GM23248 (cell line): ENCODE measurements around the gene ARHGAP24. TPM values are rescaled to one million over a fixed set of nuclear protein-coding genes. Genes with fewer than 3 reads are reported as not detected.
A peak's percentile ranks its signal among the peaks of the same experiment; 100 is the strongest.
"Not testable (repeated sequence)": the region's sequence is repeated elsewhere in the genome, so short reads cannot be mapped to it uniquely, and the experiment has no call there.

ENCODE experiments used
- DNase-seq: peaks from one replicate; pipeline ENCODE4 v3.0.0-alpha.2; 2015
- H2AFZ ChIP-seq: fragments of 200-600 bp; sonication (generic); 2 replicates; pipeline ENCODE4 v1.6.1; 2016; ENCODE audit warnings: antibody characterized with exemption
- H3F3A ChIP-seq: fragments of 200-600 bp; sonication (generic); 2 replicates; pipeline ENCODE4 v1.6.1; 2016; ENCODE audit warnings: mild to moderate bottlenecking, antibody characterized with exemption, mixed run types; ENCODE audit not compliant: insufficient read depth
- H3K27ac ChIP-seq: fragments of 200-600 bp; sonication (generic); 2 replicates; pipeline ENCODE4 v1.5.1; 2016; ENCODE audit warnings: mild to moderate bottlenecking
- H3K27me3 ChIP-seq: fragments of 200-600 bp; sonication (generic); replicated peaks from 2 replicates; pipeline ENCODE4 v1.6.1; 2016; ENCODE audit warnings: mild to moderate bottlenecking; ENCODE audit not compliant: insufficient read depth
- H3K36me3 ChIP-seq: fragments of 200-600 bp; sonication (generic); 2 replicates; pipeline ENCODE4 v1.6.1; 2016; ENCODE audit warnings: low read depth, mild to moderate bottlenecking
- H3K4me1 ChIP-seq: fragments of 200-600 bp; sonication (generic); 2 replicates; pipeline ENCODE4 v1.6.1; 2016; ENCODE audit warnings: mild to moderate bottlenecking; ENCODE audit not compliant: insufficient read depth
- H3K4me2 ChIP-seq: fragments of 200-600 bp; sonication (generic); one replicate; pipeline ENCODE4 v1.6.1; 2016; ENCODE audit warnings: mild to moderate bottlenecking; ENCODE audit not compliant: unreplicated experiment
- H3K4me3 ChIP-seq: fragments of 200-600 bp; sonication (generic); 2 replicates; pipeline ENCODE4 v1.5.1; 2016; ENCODE audit warnings: mild to moderate bottlenecking
- H3K79me2 ChIP-seq: fragments of 200-600 bp; sonication (generic); 2 replicates; pipeline ENCODE4 v1.6.1; 2016; ENCODE audit warnings: mild to moderate bottlenecking; ENCODE audit not compliant: insufficient read depth
- H3K9ac ChIP-seq: fragments of 200-600 bp; sonication (generic); 2 replicates; pipeline ENCODE4 v1.6.1; 2016; ENCODE audit warnings: mild to moderate bottlenecking
- H3K9me2 ChIP-seq: fragments of 200-600 bp; sonication (generic); 2 replicates; pipeline ENCODE4 v1.6.1; 2016; ENCODE audit warnings: mixed run types, mild to moderate bottlenecking, moderate library complexity; ENCODE audit not compliant: insufficient read depth
- H3K9me3 ChIP-seq: fragments of 200-600 bp; sonication (generic); one replicate; pipeline ENCODE4 v1.6.1; 2017; ENCODE audit warnings: low read depth
- H4K20me1 ChIP-seq: fragments of 200-600 bp; sonication (generic); 2 replicates; pipeline ENCODE4 v1.6.0; 2016; ENCODE audit not compliant: insufficient read depth
- EZH2 ChIP-seq: fragments of 200-600 bp; sonication (generic); IDR thresholded peaks from 2 replicates; pipeline ENCODE4 v1.6.1; 2018; ENCODE audit warnings: antibody characterized with exemption, mild to moderate bottlenecking; ENCODE audit not compliant: insufficient read depth, poor library complexity, severe bottlenecking
- EZH2phosphoT487 ChIP-seq: fragments of 200-600 bp; sonication (generic); IDR thresholded peaks from 2 replicates; pipeline ENCODE4 v1.6.1; 2018; ENCODE audit warnings: antibody characterized with exemption, moderate library complexity, mild to moderate bottlenecking, low read depth; ENCODE audit not compliant: insufficient read depth
- WGBS, 2 experiments: methylation state at CpG; one replicate each; pipeline ENCODE4 v1.1.6; 2015 to 2017; ENCODE audit warnings: low lambda C conversion rate in 2 of 2, low coverage in 1 of 2; ENCODE audit errors: missing lambda C conversion rate in 2 of 2; 5-methylcytosine and 5-hydroxymethylcytosine counted together
- in situ Hi-C: fragments of 300-500 bp; cut with MboI; formaldehyde crosslinking; loops from 2 replicates; pipeline ENCODE4 v1.15.0; 2020
- polyA plus RNA-seq: library from polyadenylated mRNA; unstranded; fragments of >200 nt; fragmentation: Nextera tagmentation; extraction: Ambion mirVana; gene quantifications from 2 replicates; pipeline ENCODE4 v1.2.1, GENCODE V29; 2016
- total RNA-seq: library from RNA; depleted of rRNA; stranded (reverse); fragments of >200 nt; shearing (Covaris generic); gene quantifications from 2 replicates; pipeline ENCODE4 v1.2.3, GENCODE V29; 2014

The ARHGAP24 gene
- total and polyA plus RNA-seq, 2 experiments from 2014 or later = 24.1 to 31.6 TPM

GRCh38 chr4:85514117-85514516 lies 39.2 kb downstream of the ARHGAP24 start:
- peak overlapping the region; percentile 44 for H3K4me3 ChIP-seq
- DNase-seq = peak; percentile 2
- H3K9ac ChIP-seq = no peak overlapping the region

DNA sequence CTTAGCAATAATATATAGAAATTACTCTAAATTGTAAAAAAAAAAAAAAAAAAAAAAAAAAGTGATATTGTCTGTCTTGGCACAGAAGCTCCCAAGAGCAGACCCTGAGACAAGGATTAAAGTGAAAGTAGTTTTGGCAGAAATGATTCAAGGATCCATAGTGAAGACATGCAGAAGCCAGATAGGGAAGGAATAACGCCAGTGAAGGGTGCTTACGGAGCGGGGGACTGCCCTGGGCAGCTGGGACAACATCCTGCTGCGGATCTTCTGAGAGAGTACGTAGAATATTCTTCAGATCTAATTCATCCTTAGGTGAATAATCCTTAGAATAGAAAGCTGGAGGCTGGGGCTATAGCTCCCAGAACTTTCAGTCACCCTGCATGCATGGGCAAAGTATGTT lies 39.8 kb downstream of the ARHGAP24 start:
- no peaks in the 10 kb centered on the region for H3K27me3 ChIP-seq
- in situ Hi-C loops = no loop called here
- peaks cover 6% of the 10 kb centered on the region; the same call in 1 of the 2 replicates for H3F3A ChIP-seq
- no peaks in the 10 kb centered on the region for H4K20me1 ChIP-seq
- 95 to 98% methylated on average over 5 of the region's 5 CpGs for WGBS, 2 experiments
- H3K4me2 ChIP-seq = no peak overlapping the region
- H3K36me3 ChIP-seq = no peaks in the 10 kb centered on the region
- no peak overlapping the region for H3K9ac ChIP-seq
- H3K27ac ChIP-seq = no peak overlapping the region
- H2AFZ ChIP-seq = no peak overlapping the region
- TF ChIP-seq EZH2 (no peak), EZH2phosphoT487 (no peak)
- H3K4me3 ChIP-seq = no peak overlapping the region
- H3K9me3 ChIP-seq = no peaks in the 10 kb centered on the region
- H3K79me2 ChIP-seq = peaks cover 11% of the 10 kb centered on the region; the same call in 1 of the 2 replicates
- DNase-seq = no peak
- H3K4me1 ChIP-seq = peaks cover 19% of the 10 kb centered on the region
- H3K9me2 ChIP-seq = no peaks in the 10 kb centered on the region

More at GRCh38 chr4:85514117-85514516, 39.2 kb downstream of the ARHGAP24 start:
- Histone ChIP-seq H3K9me3 (no peaks in the 10 kb centered on the region), H3K79me2 (peaks cover 11% of the 10 kb centered on the region; the same call in 1 of the 2 replicates), H2AFZ (peak overlapping the region; percentile 55), H3K27ac (no peak overlapping the region), H3K9me2 (no peaks in the 10 kb centered on the region), H3K27me3 (no peaks in the 10 kb centered on the region), H4K20me1 (no peaks in the 10 kb centered on the region), H3K4me1 (peaks cover 19% of the 10 kb centered on the region), H3F3A (peaks cover 6% of the 10 kb centered on the region; the same call in 1 of the 2 replicates), H3K36me3 (no peaks in the 10 kb centered on the region), H3K4me2 (peak overlapping the region; percentile 74)
- in situ Hi-C loops = no loop called here
- TF ChIP-seq EZH2phosphoT487 (no peak), EZH2 (no peak)
- 72 to 79% methylated on average over 1 of the region's 1 CpG for WGBS, 2 experiments

DNA sequence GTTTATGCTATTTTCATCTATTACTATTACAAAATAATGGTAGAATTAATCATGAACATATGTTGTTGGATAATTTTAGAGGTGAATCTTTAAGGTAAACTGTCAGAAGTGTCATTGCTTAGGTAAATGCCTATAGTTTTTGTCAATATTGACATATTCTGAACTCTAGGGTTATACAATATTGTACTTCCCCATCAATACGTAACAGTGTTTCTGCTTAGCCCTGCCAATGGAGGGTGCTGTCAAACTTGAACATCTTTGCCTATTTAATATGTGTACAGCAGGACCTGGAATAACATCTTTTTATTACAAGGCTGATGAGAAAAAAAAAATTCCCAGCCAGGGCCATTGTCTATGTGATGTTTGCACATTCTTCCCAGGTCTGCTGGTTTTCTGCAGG lies 40.8 kb downstream of the ARHGAP24 start:
- Histone ChIP-seq H3K9me3 (no peaks in the 10 kb centered on the region), H3K4me2 (no peak overlapping the region), H3K9ac (no peak overlapping the region), H2AFZ (no peak overlapping the region), H3K79me2 (peaks cover 11% of the 10 kb centered on the region; the same call in 1 of the 2 replicates), H4K20me1 (no peaks in the 10 kb centered on the region), H3K4me3 (no peak overlapping the region), H3K4me1 (peaks cover 19% of the 10 kb centered on the region), H3K27me3 (no peaks in the 10 kb centered on the region), H3K36me3 (no peaks in the 10 kb centered on the region), H3K9me2 (no peaks in the 10 kb centered on the region), H3F3A (peaks cover 6% of the 10 kb centered on the region; the same call in 1 of the 2 replicates), H3K27ac (no peak overlapping the region)
- WGBS, 2 experiments = 3 to 6% methylated on average over 1 of the region's 1 CpG
- TF ChIP-seq EZH2 (no peak), EZH2phosphoT487 (no peak)
- in situ Hi-C loops = no loop called here
- DNase-seq = no peak

GRCh38 chr4:85518526-85518925 lies 43.6 kb downstream of the ARHGAP24 start:
- H3K79me2 ChIP-seq = peaks cover 11% of the 10 kb centered on the region; the same call in 1 of the 2 replicates
- H3K9me2 ChIP-seq, DNase-seq, H3K9ac ChIP-seq, H2AFZ ChIP-seq, H3K4me3 ChIP-seq, H3K36me3 ChIP-seq, H3K4me1 ChIP-seq, H3K27me3 ChIP-seq, H4K20me1 ChIP-seq, H3F3A ChIP-seq, H3K9me3 ChIP-seq, H3K4me2 ChIP-seq, in situ Hi-C loops, H3K27ac ChIP-seq: not testable (repeated sequence)
- WGBS, 2 experiments = 92 to 98% methylated on average over 3 of the region's 3 CpGs
